Neuron (in vitro differentiated cells): ENCODE measurements around the gene SULF2.

ENCODE experiments used
- H2AFZ ChIP-seq: one replicate; pipeline ENCODE4 v1.6.1; 2013; ENCODE audit warnings: low read depth, mild to moderate bottlenecking, inconsistent platforms, low read length, moderate library complexity
- H3K27me3 ChIP-seq: one replicate; pipeline ENCODE4 v1.6.1; 2013; ENCODE audit warnings: low read length; ENCODE audit not compliant: insufficient read depth
- H3K36me3 ChIP-seq: one replicate; pipeline ENCODE4 v1.6.1; 2013; ENCODE audit warnings: low read length; ENCODE audit not compliant: insufficient read depth
- H3K4me1 ChIP-seq: one replicate; pipeline ENCODE4 v1.6.1; 2013; ENCODE audit warnings: low read length; ENCODE audit not compliant: insufficient read depth
- H3K4me3 ChIP-seq: 2 replicates; pipeline ENCODE4 v1.5.1; 2013; ENCODE audit warnings: mild to moderate bottlenecking, low read length, moderate library complexity
- H3K9me3 ChIP-seq: one replicate; pipeline ENCODE4 v1.6.1; 2013; ENCODE audit warnings: low read length

The SULF2 gene

DNA sequence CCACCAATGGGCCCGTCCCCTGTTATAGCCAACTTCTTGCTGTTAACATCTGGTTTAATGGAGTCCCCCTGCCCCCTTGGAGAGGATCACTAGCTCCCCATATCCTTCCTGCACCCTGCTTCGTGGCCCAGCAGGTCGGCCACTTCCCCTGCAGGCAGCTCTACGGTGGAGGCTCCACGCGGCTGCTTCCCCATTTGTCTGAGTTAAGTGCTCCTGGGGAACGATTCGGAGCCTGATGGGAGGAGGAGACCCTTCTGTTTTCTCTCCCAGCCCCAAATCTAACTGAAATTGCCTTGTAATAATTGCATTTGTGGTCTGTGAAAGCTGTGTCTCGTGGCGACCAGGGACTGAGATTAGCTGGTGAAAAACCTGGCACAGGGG is 74.6 kb downstream of the SULF2 start:
- Histone ChIP-seq H3K4me3 (no peak overlapping the region), H3K36me3 (no peaks in the 10 kb centered on the region), H2AFZ (no peak overlapping the region), H3K9me3 (no peaks in the 10 kb centered on the region), H3K27me3 (no peaks in the 10 kb centered on the region), H3K4me1 (peaks cover 8% of the 10 kb centered on the region)

DNA sequence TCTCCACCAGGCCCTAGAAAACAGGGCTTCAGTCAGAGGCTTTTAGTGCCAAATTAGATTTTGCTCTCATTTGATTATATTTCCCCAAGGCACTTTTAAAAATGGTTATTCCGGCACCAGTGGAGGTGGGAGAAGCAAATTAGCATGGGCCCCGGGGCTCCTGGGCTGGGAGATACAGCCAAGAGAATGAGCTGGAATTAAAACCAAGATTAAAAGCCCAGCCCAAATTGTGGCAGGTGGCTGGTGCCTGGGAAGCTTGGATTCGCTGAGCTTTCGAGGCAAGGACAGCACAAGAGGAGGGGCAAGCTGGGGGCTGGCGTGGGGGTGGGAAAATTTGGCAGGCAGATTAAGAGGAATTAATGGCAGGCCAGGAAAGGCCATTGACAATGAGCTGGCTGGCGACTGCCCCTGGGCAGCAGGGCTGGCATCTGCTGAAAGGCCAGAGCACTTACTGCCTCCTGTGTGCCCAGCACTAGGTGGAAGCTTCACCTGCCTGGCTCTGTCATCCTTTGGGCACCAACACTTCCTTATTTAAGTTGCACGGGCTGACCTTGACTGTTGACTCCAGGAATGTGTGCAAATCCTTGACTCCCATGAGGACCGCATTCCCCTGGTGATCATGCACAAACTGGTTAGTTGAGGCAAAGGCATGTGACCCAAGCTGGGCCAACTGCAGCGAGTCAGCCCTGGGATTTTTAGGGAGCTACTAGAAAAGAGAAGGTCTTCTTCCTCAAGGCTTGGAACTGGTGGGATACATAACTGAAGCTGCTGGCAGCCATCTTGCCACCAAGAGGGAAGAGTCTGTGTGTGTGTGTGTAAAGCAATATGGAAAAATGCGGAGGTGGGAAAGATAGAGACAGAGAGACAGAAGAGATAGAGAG is 76.1 kb downstream of the SULF2 start:
- H3K9me3 ChIP-seq: peaks cover 2% of the 10 kb centered on the region
- H3K4me1 ChIP-seq: peaks cover 8% of the 10 kb centered on the region
- H3K36me3 ChIP-seq: no peaks in the 10 kb centered on the region
- H2AFZ ChIP-seq: no peak overlapping the region
- H3K27me3 ChIP-seq: no peaks in the 10 kb centered on the region
- H3K4me3 ChIP-seq: no peak overlapping the region

DNA sequence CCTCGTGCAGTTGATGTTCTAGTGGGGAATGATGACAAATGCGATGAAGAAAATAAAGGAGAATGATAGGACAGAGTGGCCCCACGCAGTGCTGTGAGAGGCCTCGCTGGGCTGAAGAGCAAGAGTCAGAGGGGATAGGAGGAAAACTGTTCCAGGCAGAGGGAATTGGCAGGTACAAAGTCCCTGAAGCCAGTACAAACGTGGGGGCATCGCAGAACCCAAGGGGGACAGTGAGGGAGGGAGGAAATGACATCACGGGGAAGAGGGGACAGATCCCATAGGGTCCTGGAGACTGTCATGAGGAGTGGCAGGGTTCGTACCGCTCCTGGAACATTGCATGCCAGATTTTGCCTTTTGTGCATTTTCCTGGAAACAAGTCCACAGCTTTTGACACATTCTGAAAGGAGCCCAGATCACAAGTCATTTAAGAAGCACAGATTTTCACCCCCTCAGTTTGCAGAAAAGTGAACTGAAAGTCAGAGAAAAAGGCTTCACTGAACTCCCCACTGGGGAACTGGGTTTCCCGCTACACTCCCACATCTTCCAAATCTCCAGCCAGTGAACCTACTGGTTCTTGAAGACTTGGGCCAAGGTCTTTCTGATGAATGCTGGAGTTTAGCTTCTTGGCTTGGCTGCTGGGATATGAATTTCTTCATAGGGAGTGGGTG is 77.0 kb downstream of the SULF2 start:
- peaks cover 2% of the 10 kb centered on the region for H3K9me3 ChIP-seq
- no peak overlapping the region for H2AFZ ChIP-seq
- no peaks in the 10 kb centered on the region for H3K36me3 ChIP-seq
- peaks cover 8% of the 10 kb centered on the region for H3K4me1 ChIP-seq
- no peaks in the 10 kb centered on the region for H3K27me3 ChIP-seq
- no peak overlapping the region for H3K4me3 ChIP-seq

DNA sequence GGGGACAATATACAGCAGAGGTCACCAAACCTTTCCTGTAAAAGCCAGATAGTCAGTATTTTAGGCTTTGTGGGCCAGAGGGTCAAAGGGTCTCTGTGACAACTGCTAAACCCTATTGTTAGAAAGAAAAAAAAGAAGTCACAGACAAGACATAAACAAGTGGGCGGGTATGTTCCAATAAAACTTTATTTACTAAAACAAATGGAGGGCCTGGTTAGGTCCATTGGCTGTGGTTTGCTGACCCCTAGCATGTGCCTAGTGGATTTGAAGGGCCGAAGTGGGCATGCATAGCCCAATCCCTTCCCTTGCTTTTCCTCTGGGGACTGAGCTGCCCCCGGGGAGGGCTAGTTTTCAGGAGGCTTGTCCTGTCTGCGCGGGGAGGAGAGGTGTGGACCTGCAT is 78.9 kb downstream of the SULF2 start:
- Histone ChIP-seq H3K36me3 (no peaks in the 10 kb centered on the region), H3K4me1 (peaks cover 8% of the 10 kb centered on the region), H3K4me3 (no peak overlapping the region), H3K9me3 (peaks cover 2% of the 10 kb centered on the region), H2AFZ (no peak overlapping the region), H3K27me3 (no peaks in the 10 kb centered on the region)

DNA sequence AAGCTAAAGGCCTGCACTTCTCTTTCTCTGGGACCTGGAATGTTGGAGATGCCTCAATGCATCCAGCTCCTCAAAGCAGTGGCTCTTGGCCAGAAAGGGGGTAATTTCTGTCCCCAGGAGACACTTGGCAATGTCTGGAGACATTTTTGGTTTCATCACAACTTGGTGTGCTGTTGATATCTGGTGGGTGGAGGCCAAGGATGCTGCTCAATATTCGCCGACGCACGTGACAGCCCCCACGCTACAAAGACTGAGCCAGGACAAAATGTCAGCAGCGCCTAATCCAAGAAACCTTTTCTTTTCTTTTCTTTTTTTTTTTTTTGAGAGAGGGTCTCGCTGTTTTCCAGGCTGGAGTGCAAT is 79.8 kb downstream of the SULF2 start:
- Histone ChIP-seq H3K4me3 (no peak overlapping the region), H2AFZ (no peak overlapping the region), H3K27me3 (no peaks in the 10 kb centered on the region), H3K4me1 (peaks cover 8% of the 10 kb centered on the region), H3K9me3 (peaks cover 2% of the 10 kb centered on the region), H3K36me3 (no peaks in the 10 kb centered on the region)

DNA sequence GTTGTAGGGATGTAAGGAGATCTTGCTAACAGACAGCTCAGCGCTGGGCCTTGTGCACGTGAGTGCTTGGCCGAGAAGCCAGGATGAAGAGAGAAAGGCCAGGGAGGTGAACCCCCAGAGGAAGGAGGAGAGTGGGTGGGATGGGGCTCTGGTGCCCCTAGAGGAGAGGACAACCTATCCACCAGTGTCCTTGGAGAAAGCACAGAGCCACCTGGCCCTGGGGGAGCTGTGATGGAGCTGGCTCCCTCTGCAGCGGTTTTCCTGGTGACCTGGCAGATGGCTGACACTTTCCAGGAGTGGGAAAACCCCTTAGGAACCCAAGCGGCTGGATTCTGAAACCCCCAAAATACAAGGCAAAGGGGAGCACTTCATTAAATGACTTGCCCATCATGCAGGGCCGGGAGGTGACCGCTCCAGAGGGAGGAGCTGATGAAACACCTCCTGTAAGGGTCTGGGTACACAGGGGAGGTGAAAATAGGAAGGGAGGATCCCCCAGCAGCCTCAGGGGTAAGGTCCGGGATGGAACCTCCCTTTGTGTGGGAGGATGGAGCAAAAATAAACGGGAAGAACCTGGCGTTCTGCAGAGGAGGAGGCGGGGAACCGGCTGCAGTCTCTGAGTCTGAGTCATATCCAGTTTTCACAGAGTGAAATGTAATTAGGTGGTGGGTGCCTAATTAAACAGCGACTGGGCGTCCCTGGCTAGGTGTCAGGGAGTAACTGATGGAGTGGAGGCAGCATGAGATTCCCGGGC is 80.4 kb downstream of the SULF2 start:
- H3K27me3 ChIP-seq: no peaks in the 10 kb centered on the region
- no peaks in the 10 kb centered on the region for H3K36me3 ChIP-seq
- peaks cover 8% of the 10 kb centered on the region for H3K4me1 ChIP-seq
- H2AFZ ChIP-seq: no peak overlapping the region
- no peak overlapping the region for H3K4me3 ChIP-seq
- H3K9me3 ChIP-seq: peaks cover 2% of the 10 kb centered on the region

DNA sequence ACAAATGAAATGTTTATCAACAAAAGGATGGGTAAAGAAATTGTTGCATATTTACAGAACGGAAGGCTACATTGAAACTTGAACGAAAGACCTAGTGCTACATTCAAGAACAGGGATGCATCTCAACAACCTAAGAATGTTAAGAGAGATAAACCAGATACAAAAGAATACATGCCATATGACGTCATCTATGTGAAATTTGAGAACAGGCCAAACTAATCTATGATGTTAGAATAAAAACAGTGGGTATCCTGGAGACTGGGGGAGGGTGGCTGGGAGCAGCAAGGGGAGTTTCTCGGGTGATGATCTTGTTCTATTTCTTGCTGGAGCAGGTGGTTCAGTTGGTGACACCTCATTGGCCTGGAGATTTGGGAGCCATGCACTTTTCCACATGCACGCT is 81.5 kb downstream of the SULF2 start:
- Histone ChIP-seq H3K36me3 (no peaks in the 10 kb centered on the region), H3K4me3 (no peak overlapping the region), H3K9me3 (peaks cover 2% of the 10 kb centered on the region), H2AFZ (no peak overlapping the region), H3K4me1 (peaks cover 7% of the 10 kb centered on the region), H3K27me3 (no peaks in the 10 kb centered on the region)

DNA sequence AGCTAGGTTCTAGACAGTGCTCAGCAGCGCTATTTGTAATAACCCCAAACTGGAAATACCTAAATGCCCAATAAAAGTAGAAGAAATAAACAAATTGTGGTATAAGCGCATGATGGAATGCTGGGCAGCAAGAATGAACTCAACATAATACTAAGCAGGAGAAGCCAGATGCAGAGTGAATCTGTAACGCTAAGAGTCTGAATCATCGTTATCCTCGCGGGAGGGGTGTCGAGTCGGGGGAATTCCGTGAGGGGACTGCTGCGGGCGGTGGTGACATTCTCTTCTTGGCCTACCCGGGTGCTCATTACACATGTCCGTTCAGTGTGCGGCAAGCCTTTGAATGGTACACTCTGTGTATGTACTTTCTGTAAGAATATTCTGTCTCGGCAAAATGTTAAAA is 83.7 kb downstream of the SULF2 start:
- H2AFZ ChIP-seq: no peak overlapping the region
- no peak overlapping the region for H3K4me3 ChIP-seq
- no peaks in the 10 kb centered on the region for H3K4me1 ChIP-seq
- peaks cover 2% of the 10 kb centered on the region for H3K9me3 ChIP-seq
- no peaks in the 10 kb centered on the region for H3K36me3 ChIP-seq
- H3K27me3 ChIP-seq: no peaks in the 10 kb centered on the region

DNA sequence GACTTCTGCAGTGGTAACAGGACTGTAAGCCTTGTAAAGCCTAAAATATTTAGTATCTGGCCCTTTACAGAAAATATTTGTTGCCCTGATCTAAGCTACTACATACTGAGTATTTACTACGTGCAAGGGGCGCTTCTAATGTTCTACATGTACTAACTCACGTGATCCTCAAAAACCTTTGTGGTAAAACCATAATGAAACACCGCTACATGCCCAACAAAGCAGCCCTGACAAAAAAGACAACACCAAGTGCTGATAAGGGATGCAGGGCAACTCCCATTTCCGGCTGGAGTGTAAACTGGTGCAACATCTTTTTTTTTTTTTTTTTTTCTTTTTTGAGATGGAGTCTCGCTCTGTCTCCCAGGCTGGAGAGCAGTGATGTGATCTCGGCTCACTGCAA is 85.0 kb downstream of the SULF2 start:
- no peaks in the 10 kb centered on the region for H3K4me1 ChIP-seq
- H3K9me3 ChIP-seq: peaks cover 2% of the 10 kb centered on the region
- H3K27me3 ChIP-seq: no peaks in the 10 kb centered on the region
- H3K36me3 ChIP-seq: no peaks in the 10 kb centered on the region
- H2AFZ ChIP-seq: no peak overlapping the region
- no peak overlapping the region for H3K4me3 ChIP-seq

DNA sequence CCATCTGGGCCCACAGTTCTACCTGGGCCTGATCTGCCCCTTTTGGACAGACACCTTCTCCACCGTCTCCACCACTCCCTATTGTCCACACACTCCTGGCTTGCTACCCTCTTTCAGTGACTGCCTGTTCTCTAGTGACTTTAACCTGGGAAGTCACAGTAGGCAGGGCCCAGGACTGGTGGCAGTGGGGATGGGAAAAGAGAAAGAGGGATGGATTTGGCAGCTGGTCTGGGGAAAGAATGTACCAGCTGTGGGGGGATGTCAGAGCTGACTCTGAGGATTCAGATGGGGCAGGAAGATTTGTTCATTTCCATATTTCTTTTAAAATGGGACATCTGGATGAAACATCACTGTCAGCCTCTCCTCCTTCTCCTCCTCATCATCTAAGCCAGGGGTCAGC is 85.5 kb downstream of the SULF2 start:
- Histone ChIP-seq H3K9me3 (peaks cover 2% of the 10 kb centered on the region), H3K4me1 (no peaks in the 10 kb centered on the region), H3K36me3 (no peaks in the 10 kb centered on the region), H3K4me3 (no peak overlapping the region), H2AFZ (no peak overlapping the region), H3K27me3 (no peaks in the 10 kb centered on the region)

DNA sequence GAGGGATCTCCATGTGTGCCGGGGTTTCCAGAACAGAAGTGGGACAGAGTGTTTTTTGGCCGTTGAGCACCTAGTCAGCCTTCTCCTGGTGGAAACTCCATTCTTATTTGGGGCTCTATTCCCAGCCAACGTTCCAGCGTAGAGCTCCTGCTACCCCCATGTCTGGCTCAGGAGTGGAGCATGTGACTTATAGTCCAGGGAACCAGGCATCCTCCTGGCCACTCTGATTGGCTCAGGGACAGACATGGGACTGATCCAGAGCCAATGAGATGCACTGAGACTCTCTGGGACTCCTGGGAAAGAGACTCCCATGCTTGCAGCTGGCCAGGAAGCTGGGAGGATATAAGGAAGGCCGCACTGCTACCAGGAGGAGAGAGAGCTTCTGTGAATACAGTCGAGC is 87.1 kb downstream of the SULF2 start:
- no peaks in the 10 kb centered on the region for H3K9me3 ChIP-seq
- H3K27me3 ChIP-seq: no peaks in the 10 kb centered on the region
- no peak overlapping the region for H3K4me3 ChIP-seq
- H3K36me3 ChIP-seq: no peaks in the 10 kb centered on the region
- no peaks in the 10 kb centered on the region for H3K4me1 ChIP-seq
- no peak overlapping the region for H2AFZ ChIP-seq

DNA sequence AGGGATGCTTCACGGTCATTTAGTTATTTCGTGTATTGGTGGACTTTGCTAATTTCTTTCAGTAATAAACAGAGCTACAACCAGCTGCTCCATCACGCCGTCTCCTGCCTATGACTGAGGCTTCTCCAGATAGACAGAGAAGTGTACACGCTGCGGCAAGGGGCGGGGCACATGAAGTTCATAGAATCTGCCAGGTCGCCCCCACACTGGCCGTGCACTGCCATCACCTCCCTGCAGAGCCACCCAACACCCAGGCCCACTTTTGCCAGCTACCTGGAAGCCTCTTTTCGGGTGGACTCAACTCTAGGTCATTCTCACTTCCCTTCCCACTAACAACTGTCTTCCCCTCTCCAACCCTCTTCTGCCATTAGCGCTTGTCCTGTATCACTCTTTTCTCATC is 88.4 kb downstream of the SULF2 start:
- no peaks in the 10 kb centered on the region for H3K4me1 ChIP-seq
- H3K36me3 ChIP-seq: no peaks in the 10 kb centered on the region
- H3K9me3 ChIP-seq: no peaks in the 10 kb centered on the region
- H2AFZ ChIP-seq: no peak overlapping the region
- H3K4me3 ChIP-seq: no peak overlapping the region
- no peaks in the 10 kb centered on the region for H3K27me3 ChIP-seq
